Prostate gland (tissue), 2 donors: ENCODE results near the gene ARFGEF2.

Experiments
- CTCF ChIP-seq, 4 experiments: fragments of 200-600 bp in 2 of 4; fragments of 450-650 bp in 2 of 4; sonication (generic) in 2 of 4; IDR thresholded peaks; 1 replicate in 3 of 4; 2 replicates in 1 of 4; pipeline ENCODE4 v1.5.1; 2016 to 2019; ENCODE audit warnings: antibody characterized with exemption in 4 of 4, mild to moderate bottlenecking in 2 of 4, moderate library complexity in 2 of 4
- POLR2A ChIP-seq: fragments of 450-650 bp; IDR thresholded peaks from one replicate; pipeline ENCODE4 v1.6.1; 2016; ENCODE audit warnings: antibody characterized with exemption, mild to moderate bottlenecking

DNA sequence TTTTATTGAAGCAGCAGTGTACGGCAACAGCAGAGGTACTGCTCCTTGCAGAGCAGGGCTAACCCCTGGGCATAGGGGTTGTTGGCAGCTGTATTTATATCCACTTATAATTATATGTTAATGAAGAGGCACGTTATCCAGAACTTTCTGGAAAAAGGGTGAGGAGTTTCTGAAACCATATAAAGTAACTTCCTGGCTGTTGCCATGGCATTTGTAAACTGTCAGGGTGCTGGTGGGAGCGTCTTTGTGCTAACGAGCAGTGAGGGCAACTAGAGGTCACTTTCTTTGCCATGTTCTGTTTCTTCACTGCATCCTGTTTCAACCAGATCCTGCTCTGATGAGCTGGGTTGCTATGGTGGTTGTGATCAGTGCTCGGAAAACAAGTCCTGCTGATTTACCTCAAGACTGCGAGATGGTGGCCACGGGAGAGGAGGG is 11.1 kb upstream of the ARFGEF2 start:
- TF ChIP-seq CTCF (IDR thresholded peaks at IDR 0.05) (no peak), POLR2A (no peak)
